ENCODE results near the gene TUBA4B.
"Not testable (repeated sequence)": the region's sequence is repeated elsewhere in the genome, so short reads cannot be mapped to it uniquely, and the experiment has no call there.

Gene TUBA4B

GRCh38 chr2:219249203-219249980 is 3.7 kb upstream of the TUBA4B start:
- DNase-seq, result no peak

DNA sequence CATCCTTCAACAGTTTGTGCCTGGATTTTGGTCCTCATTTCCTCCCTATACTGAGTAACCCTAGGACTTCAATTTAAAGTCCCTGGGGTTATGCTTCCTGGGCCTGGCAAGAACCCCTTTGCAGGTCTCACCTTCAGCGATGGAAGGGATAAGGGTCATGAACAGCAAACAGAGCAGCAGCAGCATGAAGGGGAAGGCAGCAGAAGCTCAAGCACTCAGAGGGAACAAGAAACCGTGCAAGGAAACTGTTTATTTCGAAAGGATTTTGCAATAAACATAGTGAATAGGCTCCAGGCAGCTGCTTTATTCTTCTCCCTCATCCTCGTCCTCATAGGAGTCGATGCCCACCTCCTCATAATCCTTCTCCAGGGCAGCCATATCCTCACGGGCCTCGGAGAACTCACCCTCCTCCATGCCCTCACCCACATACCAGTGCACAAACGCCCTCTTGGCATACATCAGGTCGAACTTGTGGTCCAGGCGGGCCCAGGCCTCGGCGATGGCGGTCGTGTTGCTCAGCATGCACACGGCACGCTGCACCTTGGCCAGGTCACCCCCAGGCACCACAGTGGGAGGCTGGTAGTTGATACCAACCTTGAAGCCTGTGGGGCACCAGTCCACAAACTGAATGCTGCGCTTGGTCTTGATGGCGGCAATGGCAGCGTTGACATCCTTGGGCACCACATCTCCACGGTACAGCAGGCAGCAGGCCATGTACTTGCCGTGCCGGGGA is 2.8 kb upstream of the TUBA4B start:
- no peak for DNase-seq

- no peak for DNase-seq
Observed at GRCh38 chr2:219251656-219252055, 1.4 kb upstream of the TUBA4B start.

- DNase-seq, result no peak
Observed at GRCh38 chr2:219252084-219252483, 959 bp upstream of the TUBA4B start.

GRCh38 chr2:219252570-219252899 is 508 bp upstream of the TUBA4B start:
- no peak for DNase-seq

GRCh38 chr2:219253753-219254589 is 928 bp downstream of the TUBA4B start, which contains the start of gene TUBA4A:
Gene TUBA4A, minus strand, starts transcription at chr2:219253918. Its CDS starts 60 bp downstream, at chr2:219253858.
- DNase-seq, result no peak

DNA sequence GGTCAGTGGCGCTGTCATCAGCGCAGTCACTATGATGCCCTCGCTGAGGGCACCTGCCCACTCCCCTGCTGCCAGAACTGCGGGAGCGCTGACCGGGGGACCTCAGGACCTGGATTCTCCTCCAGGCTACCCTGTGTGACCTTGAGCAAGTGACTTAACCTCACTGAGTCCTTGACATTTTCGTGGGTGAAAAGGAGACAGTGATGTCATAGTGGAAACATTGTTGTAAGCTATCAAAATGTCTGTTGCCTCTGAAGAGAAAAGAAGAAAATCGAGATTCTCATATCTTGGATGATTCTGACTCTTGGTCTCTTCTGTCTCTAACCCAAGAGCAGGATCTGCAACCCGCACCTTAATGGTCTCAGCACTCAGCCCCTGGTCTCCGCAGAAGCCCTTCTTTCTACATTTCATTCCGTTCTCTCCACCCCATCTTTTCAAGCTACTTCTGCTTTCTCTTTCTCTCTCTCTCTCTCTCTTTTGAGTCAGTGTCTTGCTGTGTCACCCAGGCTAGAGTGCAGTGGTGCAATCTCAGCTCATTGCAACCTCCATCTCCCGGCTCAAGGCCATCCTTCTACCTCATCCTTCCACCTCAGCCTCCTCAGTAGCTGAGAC is 1.7 kb downstream of the TUBA4B start:
- no peak for DNase-seq

GRCh38 chr2:219258942-219259341 is 5.9 kb downstream of the TUBA4B start:
- DNase-seq, result not testable (repeated sequence)

- DNase-seq, result no peak
Observed at GRCh38 chr2:219261024-219261855, 8.2 kb downstream of the TUBA4B start.

DNA sequence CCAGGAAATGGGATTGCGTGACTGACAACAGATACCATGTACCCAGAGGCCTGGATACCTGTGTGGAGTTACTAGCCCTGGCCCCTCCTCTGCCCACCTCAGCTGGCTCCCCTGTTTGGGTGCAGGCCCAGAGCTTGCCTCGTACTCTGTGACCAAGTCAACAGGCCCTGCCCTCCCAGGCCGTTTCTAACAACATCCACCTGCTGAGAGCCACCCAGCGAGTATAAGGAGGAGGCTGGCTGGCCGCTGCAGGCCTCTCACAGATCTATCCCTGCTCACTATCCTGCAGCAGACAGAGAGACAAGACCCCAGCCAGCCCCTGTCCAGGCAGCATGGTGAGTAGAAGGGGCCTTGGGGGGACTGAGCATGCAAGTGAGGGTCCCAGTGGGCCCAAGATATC is 13.2 kb downstream of the TUBA4B start:
- DNase-seq, result no peak

GRCh38 chr2:219266886-219267285 is 13.8 kb downstream of the TUBA4B start:
- no peak for DNase-seq

GRCh38 chr2:219268294-219268693 is 15.3 kb downstream of the TUBA4B start:
- DNase-seq, result no peak

DNA sequence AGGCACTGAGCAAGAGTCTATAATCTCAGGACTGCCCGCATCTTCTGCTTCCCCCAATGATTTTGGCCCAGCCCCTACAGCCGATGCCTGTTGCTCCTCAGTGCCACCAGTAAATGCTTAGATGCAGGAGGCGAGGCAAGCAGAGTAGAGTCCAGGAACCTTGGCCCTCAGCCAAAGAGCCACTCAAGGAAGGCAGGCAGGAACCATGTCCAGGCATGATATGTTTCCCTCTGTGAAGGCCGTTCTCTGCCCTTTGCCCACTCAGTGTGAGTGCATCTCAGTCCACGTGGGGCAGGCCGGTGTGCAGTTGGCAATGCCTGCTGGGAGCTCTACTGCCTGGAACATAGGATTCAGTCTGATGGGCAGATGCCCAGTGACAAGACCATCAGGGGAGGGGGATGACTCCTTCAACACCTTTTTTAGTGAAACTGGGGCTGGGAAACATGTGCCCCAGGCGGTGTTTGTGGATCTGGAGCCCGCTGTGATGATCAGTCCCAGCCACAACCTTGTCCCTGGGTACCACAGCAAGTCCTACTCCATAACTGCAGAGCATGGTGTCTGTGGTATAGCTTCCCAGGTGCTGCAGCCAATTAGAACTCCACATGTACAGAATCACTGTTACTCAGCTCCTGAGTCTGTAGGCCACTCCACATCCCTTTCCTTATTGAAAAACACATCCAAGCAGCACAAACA is 16.5 kb downstream of the TUBA4B start:
- DNase-seq, result no peak

DNA sequence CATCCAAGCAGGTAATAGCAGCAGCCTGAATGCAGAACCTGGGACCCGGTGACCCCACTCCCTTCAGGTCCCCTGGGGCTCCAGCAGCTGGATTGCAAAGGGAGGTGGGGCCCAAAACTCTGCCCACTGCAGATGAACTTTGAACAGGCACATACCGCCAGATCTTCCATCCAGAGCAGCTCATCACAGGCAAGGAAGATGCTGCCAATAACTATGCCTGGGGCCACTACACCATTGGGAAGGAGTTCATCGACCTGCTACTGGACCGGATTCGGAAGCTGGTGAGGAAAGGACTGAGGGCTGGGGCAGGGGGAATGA is 17.0 kb downstream of the TUBA4B start:
- no peak for DNase-seq

DNA sequence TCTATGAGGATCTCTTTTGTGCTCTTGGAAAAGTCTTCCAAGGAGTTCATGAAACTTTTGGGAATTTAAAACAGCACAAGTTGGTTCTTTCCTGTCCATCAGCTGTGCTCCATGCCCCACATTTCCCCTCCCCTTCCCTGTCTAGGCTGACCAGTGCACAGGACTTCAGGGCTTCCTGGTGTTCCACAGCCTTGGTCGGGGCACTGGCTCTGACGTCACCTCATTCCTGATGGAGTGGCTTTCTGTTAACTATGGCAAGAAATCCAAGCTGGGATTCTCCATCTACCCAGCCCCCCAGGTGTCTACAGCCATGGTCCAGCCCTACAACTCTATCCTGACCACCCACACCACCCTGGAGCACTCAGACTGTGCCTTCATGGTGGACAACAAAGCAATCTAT is 18.0 kb downstream of the TUBA4B start:
- no peak for DNase-seq

GRCh38 chr2:219272356-219272755 is 19.3 kb downstream of the TUBA4B start:
- DNase-seq, result no peak

- DNase-seq, result no peak
Observed at GRCh38 chr2:219272995-219273394, 20.0 kb downstream of the TUBA4B start.

DNA sequence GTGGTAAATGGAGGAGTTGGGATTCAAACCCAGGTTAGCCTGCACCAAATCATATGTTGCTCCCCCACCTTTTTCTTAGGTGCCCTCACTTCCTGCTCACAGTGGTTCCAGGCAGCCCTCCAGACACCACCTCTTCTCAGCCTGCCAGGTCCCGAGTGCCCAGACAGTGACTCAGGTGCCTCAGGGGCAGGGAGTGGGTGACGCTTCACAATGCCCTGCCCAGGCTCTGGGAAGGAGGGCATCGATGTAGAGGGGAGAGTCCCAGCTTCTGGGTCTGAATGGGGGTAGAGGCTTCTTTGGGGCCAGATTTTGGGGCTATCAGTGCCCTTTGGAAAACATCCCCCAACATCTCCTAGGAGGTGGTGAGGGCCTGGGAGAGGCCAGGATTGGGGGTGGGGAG is 20.9 kb downstream of the TUBA4B start:
- no peak for DNase-seq

GRCh38 chr2:219274361-219274921 is 21.4 kb downstream of the TUBA4B start:
- DNase-seq, result no peak

DNA sequence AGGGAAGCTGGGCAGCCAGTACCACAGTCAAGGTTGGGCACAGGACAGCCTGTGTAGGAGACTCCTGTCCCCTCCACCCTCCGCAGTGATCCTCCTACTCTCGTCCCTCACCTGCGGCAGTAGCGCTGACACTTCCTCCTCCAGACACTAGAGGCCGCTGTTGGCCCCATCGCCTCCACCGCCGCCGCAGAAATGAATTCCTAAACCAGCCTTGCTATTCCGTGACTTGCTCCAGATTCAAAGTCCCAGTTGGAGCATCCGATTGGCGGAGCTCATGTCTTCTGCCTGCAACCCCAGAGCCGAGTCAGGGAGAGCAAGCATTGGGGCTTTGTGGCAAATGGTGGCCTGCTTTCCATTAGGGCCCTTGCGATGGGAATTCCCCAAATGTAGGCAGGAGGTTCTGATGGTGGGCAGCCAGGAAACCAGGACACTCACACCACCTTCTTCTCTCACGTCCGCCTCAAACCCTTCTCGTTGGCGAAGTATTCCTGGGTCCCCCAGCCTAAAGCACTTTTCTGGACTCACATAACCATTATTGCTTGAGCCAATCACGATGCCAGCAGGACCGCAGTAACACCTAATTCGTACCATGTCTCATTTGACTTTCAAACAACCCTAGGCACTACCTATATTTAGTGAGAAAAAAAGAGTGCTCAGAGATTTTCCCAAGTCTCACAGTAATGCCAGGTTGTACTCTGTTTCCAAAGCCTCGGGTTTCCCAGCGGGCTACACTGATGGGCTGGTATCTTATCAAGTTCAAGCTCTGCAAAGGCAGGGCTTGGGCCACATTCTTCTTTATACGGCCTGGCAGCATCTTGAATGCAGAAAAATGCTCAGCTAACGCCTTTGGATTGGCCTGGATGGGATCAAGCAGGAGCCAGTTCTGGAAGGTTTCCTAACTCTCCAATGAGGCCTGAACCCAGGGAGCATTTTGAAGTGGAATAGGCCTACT is 24.9 kb downstream of the TUBA4B start:
- DNase-seq, result peak; percentile 33

All from NCI-H187 treated with DMSO at 0.1 percent for 48 hours (cell line).